Motor neuron (in vitro differentiated cells): ENCODE measurements around the gene INO80E. TPM values are rescaled to one million over a fixed set of nuclear protein-coding genes. Genes with fewer than 3 reads are reported as not detected.
"Not testable (repeated sequence)": the region's sequence is repeated elsewhere in the genome, so short reads cannot be mapped to it uniquely, and the experiment has no call there.

Experiments
- ATAC-seq, 8 experiments: fragments of 200-7000 bp; cut with Tn5 transposase; replicated peaks in 6 of 8; 2 replicates each; pipeline ENCODE4 v1.8.0; 2021; ENCODE audit warnings: mild to moderate bottlenecking in 8 of 8, moderate library complexity in 8 of 8
- H3K27ac ChIP-seq, 2 donors: fragments of 250-450 bp; sonication (Bioruptor Pico); 2 replicates each; pipeline ENCODE4 v1.9.0; 2021; ENCODE audit warnings: antibody characterized with exemption in 2 of 2, mild to moderate bottlenecking in 2 of 2, moderate library complexity in 1 of 2
- H3K4me1 ChIP-seq, 2 donors: fragments of 250-450 bp; sonication (Bioruptor Pico); replicated peaks in 1 of 2; 2 replicates each; pipeline ENCODE4 v1.6.1; 2021; ENCODE audit warnings: antibody characterized with exemption in 2 of 2, mild to moderate bottlenecking in 2 of 2, moderate library complexity in 1 of 2
- H3K4me3 ChIP-seq, 5 donors: fragments of 250-450 bp; sonication (Bioruptor Pico); 2 replicates each; pipeline ENCODE4 v1.9.0; 2021; ENCODE audit warnings: antibody characterized with exemption in 5 of 5, mild to moderate bottlenecking in 5 of 5, moderate library complexity in 4 of 5
- WGBS, 10 experiments: fragments of 450-650 bp; shearing (Covaris generic); methylation state at CpG; one replicate each; pipeline ENCODE4 v1.0.0; 2022; 5-methylcytosine and 5-hydroxymethylcytosine counted together
- in situ Hi-C, 9 experiments: fragments of 400-800 bp; cut with MboI; loops; one replicate each; pipeline ENCODE4 v1.15.0; 2021; ENCODE audit warnings: low sequenced_read_pairs in 9 of 9, low pct_unique_long_range_greater_than_20kb in 2 of 9; ENCODE audit not compliant: unreplicated experiment in 9 of 9
- total RNA-seq, 8 experiments: library from RNA; unstranded; fragments of 300-600 nt; gene quantifications; 2 replicates each; pipeline versions ENCODE4 v1.2.3 to v1.2.4, GENCODE V29; 2022

Gene INO80E
- total RNA-seq, 8 experiments from 2014 or later, result 31.9 to 61.2 (median 54.2) TPM

- in situ Hi-C loops, result loop anchor here in 4 of 9 experiments (25.0 kb wide), 2 partner anchors 172 to 197 kb away; partner anchors contain the start of genes MAZ (in 3 of the 4), MVP (in 3 of the 4), PAGR1 (in 3 of the 4) and PRRT2 (in 3 of the 4)
- no peak overlapping the region for H3K4me3 ChIP-seq
- H3K27ac ChIP-seq, result no peak overlapping the region
- no peak for ATAC-seq
- peaks cover 13 to 17% of the 10 kb centered on the region in 2 donors for H3K4me1 ChIP-seq
- 0 to 100% (median 60%) methylated on average over 1 to 9 of the region's 26 CpGs; no CpG with 5 or more reads in 3 of the 10 experiments for WGBS, 10 experiments
Observed at GRCh38 chr16:30009085-30009862, 13.2 kb downstream of the INO80E start.

GRCh38 chr16:30009990-30010843 lies 14.2 kb downstream of the INO80E start:
- ATAC-seq, result peak; percentile 3 to 35 (median 21)
- Histone ChIP-seq H3K4me3 (peak overlapping the region; percentile 37 to 60 (median 45)), H3K4me1 (peaks cover 13 to 17% of the 10 kb centered on the region in 2 donors), H3K27ac (peak overlapping the region in 1 of 2 donors; percentile 35)
- in situ Hi-C loops, result loop anchor here in 4 of 9 experiments (25.0 kb wide), 2 partner anchors 173 to 198 kb away; partner anchors contain the start of genes MAZ (in 3 of the 4), MVP (in 3 of the 4), PAGR1 (in 3 of the 4) and PRRT2 (in 3 of the 4)
- WGBS, 10 experiments, result 0% methylated on average over 2 of the region's 34 CpGs; no CpG with 5 or more reads in 9 of the 10 experiments

GRCh38 chr16:30010844-30011713 lies 15.0 kb downstream of the INO80E start, which contains the start of gene DOC2A:
TSS of gene DOC2A (minus strand) at chr16:30011027. CDS start at chr16:30010222, 805 bp downstream.
- Histone ChIP-seq H3K27ac (peak within 1 kb of the TSS; percentile 9 to 35), H3K4me1 (peaks cover 13 to 17% of the 10 kb centered on the region in 2 donors), H3K4me3 (peak within 1 kb of the TSS; percentile 37 to 60 (median 45))
- peak; percentile 63 to 85 (median 80) for ATAC-seq
- WGBS, 10 experiments, result 0% methylated on average over 19 of the region's 99 CpGs; no CpG with 5 or more reads in 9 of the 10 experiments
- in situ Hi-C loops, result loop anchor here in 4 of 9 experiments (25.0 kb wide), 2 partner anchors 174 to 199 kb away; partner anchors contain the start of genes MAZ (in 3 of the 4), MVP (in 3 of the 4), PAGR1 (in 3 of the 4) and PRRT2 (in 3 of the 4)

GRCh38 chr16:30011714-30012504 lies 15.9 kb downstream of the INO80E start:
- WGBS, 10 experiments, result 9 to 81% (median 29%) methylated on average over 1 to 13 of the region's 31 CpGs; no CpG with 5 or more reads in 4 of the 10 experiments
- in situ Hi-C loops, result loop anchor here in 4 of 9 experiments (25.0 kb wide), 2 partner anchors 175 to 200 kb away; partner anchors contain the start of genes MAZ (in 3 of the 4), MVP (in 3 of the 4), PAGR1 (in 3 of the 4) and PRRT2 (in 3 of the 4)
- no peak overlapping the region for H3K27ac ChIP-seq
- no peak for ATAC-seq
- H3K4me3 ChIP-seq, result peak overlapping the region; percentile 37 to 60 (median 45)
- peaks cover 13 to 17% of the 10 kb centered on the region in 2 donors for H3K4me1 ChIP-seq

GRCh38 chr16:30012598-30012997 lies 16.6 kb downstream of the INO80E start:
- peaks cover 13 to 17% of the 10 kb centered on the region in 2 donors for H3K4me1 ChIP-seq
- in situ Hi-C loops, result loop anchor here in 4 of 9 experiments (25.0 kb wide), 2 partner anchors 175 to 200 kb away; partner anchors contain the start of genes MAZ (in 3 of the 4), MVP (in 3 of the 4), PAGR1 (in 3 of the 4) and PRRT2 (in 3 of the 4)
- H3K27ac ChIP-seq, ATAC-seq, H3K4me3 ChIP-seq: not testable (repeated sequence)
- WGBS, 10 experiments, result 40 to 100% (median 80%) methylated on average over 1 to 13 of the region's 14 CpGs; no CpG with 5 or more reads in 2 of the 10 experiments

GRCh38 chr16:30015450-30015849 lies 19.4 kb downstream of the INO80E start:
- H3K4me3 ChIP-seq, ATAC-seq, H3K27ac ChIP-seq, H3K4me1 ChIP-seq: not testable (repeated sequence)
- WGBS, 10 experiments, result 39 to 100% (median 81%) methylated on average over 1 to 7 of the region's 7 CpGs; no CpG with 5 or more reads in 1 of the 10 experiments
- in situ Hi-C loops, result loop anchor here in 4 of 9 experiments (25.0 kb wide), 2 partner anchors 178 to 203 kb away; partner anchors contain the start of genes MAZ (in 3 of the 4), MVP (in 3 of the 4), PAGR1 (in 3 of the 4) and PRRT2 (in 3 of the 4)

- Histone ChIP-seq H3K4me3 (no peak overlapping the region), H3K4me1 (no peaks in the 10 kb centered on the region), H3K27ac (no peak overlapping the region)
- ATAC-seq, result no peak
- 17 to 89% (median 60%) methylated on average over 2 to 7 of the region's 8 CpGs; no CpG with 5 or more reads in 2 of the 10 experiments for WGBS, 10 experiments
- in situ Hi-C loops, result loop anchor here in 4 of 9 experiments (25.0 kb wide), 2 partner anchors 179 to 204 kb away; partner anchors contain the start of genes MAZ (in 3 of the 4), MVP (in 3 of the 4), PAGR1 (in 3 of the 4) and PRRT2 (in 3 of the 4)
Observed at GRCh38 chr16:30016555-30017276, 20.7 kb downstream of the INO80E start.

GRCh38 chr16:30017277-30017656 lies 21.2 kb downstream of the INO80E start:
- Histone ChIP-seq H3K27ac (no peak overlapping the region), H3K4me3 (no peak overlapping the region), H3K4me1 (no peaks in the 10 kb centered on the region)
- 0 to 100% (median 77%) methylated on average over 1 to 2 of the region's 2 CpGs for WGBS, 10 experiments
- no peak for ATAC-seq
- in situ Hi-C loops, result loop anchor here in 4 of 9 experiments (25.0 kb wide), 2 partner anchors 180 to 205 kb away; partner anchors contain the start of genes MAZ (in 3 of the 4), MVP (in 3 of the 4), PAGR1 (in 3 of the 4) and PRRT2 (in 3 of the 4)

- H3K4me1 ChIP-seq, H3K27ac ChIP-seq, ATAC-seq, H3K4me3 ChIP-seq: not testable (repeated sequence)
- WGBS, 10 experiments, result 53 to 100% (median 79%) methylated on average over 1 to 4 of the region's 4 CpGs; no CpG with 5 or more reads in 3 of the 10 experiments
- in situ Hi-C loops, result loop anchor here in 4 of 9 experiments (25.0 kb wide), 2 partner anchors 181 to 206 kb away; partner anchors contain the start of genes MAZ (in 3 of the 4), MVP (in 3 of the 4), PAGR1 (in 3 of the 4) and PRRT2 (in 3 of the 4)
Observed at GRCh38 chr16:30017937-30018336, 21.9 kb downstream of the INO80E start.

- no peak for ATAC-seq
- in situ Hi-C loops, result loop anchor here in 4 of 9 experiments (25.0 kb wide), 2 partner anchors 181 to 206 kb away; partner anchors contain the start of genes MAZ (in 3 of the 4), MVP (in 3 of the 4), PAGR1 (in 3 of the 4) and PRRT2 (in 3 of the 4)
- WGBS, 10 experiments, result 0 to 100% (median 44%) methylated on average over 1 to 4 of the region's 4 CpGs; no CpG with 5 or more reads in 2 of the 10 experiments
- H3K4me1 ChIP-seq, result no peaks in the 10 kb centered on the region
- H3K27ac ChIP-seq, result no peak overlapping the region
- no peak overlapping the region for H3K4me3 ChIP-seq
Observed at GRCh38 chr16:30018731-30019158, 22.7 kb downstream of the INO80E start.
